HG03196 (cell line): ENCODE results near the gene TMEM131.
"Not testable (repeated sequence)": the region's sequence is repeated elsewhere in the genome, so short reads cannot be mapped to it uniquely, and the experiment has no call there.

Source experiments
- ATAC-seq: cut with Tn5 transposase; IDR thresholded peaks from one replicate; pipeline ENCODE4 v1.9.1; 2021; ENCODE audit not compliant: unreplicated experiment

TMEM131 gene

GRCh38 chr2:97961534-97961933, 34.2 kb downstream of the TMEM131 start:
- no peak for ATAC-seq

DNA sequence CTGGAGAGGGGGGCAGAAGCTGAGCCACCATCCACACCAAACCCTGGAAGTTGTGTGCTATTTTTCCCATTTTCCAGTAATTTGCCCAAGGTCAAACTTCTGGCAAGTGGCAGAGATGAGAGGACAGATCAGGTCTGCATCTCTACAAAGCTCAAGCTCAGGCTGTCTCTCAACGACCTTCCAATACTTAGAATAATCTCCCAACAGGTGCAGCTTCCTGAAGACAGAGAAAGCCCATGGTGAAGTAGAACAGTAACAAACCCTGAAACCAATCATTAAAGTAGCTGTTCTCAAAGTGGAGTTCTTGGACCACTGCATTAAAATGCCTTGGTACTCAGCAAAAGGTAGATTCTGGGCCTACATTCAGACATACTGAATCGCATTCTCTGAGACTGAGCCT, 37.6 kb downstream of the TMEM131 start:
- no peak for ATAC-seq

- ATAC-seq = no peak
These were observed 38.1 kb downstream of the TMEM131 start for GRCh38 chr2:97957432-97958183.

- not testable (repeated sequence) for ATAC-seq
These were observed 39.0 kb downstream of the TMEM131 start for GRCh38 chr2:97956753-97957152.

DNA sequence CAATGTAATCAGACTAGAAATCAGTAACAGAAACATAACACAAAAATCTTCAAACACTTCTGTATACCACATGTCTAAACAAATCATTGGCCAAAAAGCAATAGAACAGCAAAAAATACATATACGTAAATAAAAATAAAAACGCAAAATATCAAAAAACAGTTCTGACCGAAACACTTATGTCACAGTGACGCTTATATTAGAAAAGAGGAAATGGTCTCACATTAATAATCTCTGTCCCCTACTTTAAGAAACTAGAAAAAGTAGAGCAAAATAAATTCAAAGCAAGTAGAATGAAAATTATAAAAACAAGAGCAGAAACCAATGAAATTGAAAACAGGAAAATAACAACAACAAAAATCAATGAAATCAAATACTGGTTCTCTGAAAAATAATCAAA, 41.9 kb downstream of the TMEM131 start:
- ATAC-seq = no peak

GRCh38 chr2:97952357-97952756, 43.4 kb downstream of the TMEM131 start:
- no peak for ATAC-seq

GRCh38 chr2:97951155-97951680, 44.5 kb downstream of the TMEM131 start:
- no peak for ATAC-seq

DNA sequence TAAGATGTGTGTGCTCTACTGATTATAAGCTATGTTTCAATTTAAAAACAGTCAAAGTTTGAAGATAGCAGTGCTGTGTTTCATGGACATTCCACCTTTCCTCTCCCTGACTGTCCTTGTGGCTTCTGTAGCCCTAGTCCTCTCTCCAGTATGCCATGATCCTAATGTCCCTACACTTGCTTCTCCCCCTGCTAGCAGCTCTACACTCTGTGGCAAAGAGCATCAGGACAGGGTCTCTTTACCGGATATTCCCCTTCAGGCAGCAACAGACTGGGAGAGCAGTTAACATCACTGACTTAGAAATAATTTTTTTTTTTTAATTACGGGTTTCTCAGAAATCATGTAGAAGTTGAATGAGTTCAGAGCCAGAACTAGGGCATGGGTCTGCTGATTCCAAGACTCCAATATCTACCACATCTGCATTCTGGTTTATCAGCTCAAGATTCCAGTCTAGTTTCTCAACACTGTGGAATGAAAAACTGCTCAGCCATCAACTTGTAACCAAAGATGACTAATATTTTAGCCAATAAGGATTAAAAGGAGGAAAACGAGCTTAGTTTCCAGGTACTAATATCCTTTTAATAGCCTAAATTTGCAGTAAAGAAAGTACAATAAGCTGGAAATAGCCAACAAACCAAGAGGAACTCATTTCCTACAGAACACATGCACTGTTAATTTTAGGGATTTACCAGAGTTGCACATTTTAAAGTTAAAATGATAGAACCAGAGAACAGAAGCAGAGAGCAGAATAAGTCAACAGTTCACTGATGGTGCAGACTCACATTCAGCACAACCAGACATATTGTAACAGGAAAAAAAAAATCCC, 45.2 kb downstream of the TMEM131 start:
- ATAC-seq = no peak

- ATAC-seq = no peak
These were observed 46.8 kb downstream of the TMEM131 start for GRCh38 chr2:97948926-97949325.

DNA sequence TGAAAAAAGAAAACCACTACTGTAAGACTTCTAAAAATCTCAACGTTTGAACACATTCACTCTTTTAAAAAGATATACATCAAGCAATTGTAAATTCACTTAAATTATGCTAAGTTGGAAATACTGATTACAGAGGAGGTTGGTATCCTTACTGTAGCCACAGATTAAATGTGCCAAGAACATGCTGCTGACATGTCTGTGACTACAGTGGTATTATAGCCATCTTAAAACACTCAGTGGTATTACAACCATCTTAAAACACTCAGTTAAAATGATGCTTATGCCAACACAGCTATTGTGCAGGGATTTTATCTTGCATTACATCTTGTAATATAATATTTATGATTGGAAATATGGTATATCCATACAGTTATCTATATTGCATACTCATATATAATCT, 50.0 kb downstream of the TMEM131 start:
- no peak for ATAC-seq

DNA sequence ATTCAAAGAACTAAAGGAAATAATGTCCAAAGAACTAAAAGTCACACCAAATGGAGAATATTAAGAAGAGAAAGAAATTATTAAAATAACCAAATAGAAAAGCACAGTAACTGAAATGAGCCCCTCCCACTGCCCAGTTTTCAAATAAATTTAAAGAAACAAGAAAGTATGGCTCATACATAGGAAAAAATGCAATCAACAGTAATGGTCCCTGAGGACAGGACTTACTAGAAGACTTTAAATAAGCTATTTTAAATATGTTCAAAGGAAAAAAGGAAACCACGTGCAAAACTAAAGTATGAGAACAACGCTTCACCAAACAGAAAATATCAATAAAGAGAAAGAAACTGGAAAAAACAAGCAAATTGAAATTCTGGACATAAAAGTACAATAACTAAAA, 58.9 kb downstream of the TMEM131 start:
- ATAC-seq = no peak

DNA sequence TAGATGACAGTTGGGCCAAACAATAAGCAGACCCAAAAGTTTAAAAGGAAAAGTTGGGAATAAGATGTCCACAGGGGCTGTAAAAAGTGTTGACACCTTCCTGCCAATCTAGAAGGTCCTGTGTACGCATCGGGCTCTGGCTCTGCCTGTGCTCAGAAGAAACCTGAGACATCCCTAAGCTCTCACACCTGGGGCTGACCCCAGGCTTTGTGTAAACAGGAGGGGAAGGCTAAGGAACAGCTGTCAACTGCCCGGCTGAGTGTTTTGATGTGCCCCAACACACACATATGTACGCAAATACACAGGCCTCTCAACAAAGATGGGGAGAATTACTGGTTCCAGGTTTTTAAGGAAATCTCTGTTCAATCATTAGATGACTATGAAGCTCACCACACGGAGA, 59.5 kb downstream of the TMEM131 start:
- no peak for ATAC-seq

DNA sequence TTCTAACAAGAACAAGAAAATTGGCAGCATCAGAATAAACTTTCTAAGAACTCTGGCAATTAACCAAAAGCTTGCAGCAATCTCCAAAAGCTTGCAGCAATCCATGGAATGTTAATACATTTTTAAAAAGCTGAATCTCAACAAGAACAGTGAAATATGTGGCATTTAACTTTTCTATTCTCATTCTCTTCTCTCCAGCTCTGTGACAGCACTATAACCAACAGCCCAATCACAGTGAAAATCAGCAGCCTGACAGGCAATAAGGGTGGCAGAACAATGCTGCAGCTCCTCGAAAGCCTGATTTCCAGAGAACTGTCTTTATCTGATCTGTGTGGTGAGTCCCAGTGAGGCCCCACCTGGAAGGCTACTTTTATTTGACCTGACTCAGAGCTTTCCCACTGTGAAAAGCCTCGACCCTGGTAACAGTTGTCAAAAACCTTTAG, 60.0 kb downstream of the TMEM131 start:
- ATAC-seq = no peak

DNA sequence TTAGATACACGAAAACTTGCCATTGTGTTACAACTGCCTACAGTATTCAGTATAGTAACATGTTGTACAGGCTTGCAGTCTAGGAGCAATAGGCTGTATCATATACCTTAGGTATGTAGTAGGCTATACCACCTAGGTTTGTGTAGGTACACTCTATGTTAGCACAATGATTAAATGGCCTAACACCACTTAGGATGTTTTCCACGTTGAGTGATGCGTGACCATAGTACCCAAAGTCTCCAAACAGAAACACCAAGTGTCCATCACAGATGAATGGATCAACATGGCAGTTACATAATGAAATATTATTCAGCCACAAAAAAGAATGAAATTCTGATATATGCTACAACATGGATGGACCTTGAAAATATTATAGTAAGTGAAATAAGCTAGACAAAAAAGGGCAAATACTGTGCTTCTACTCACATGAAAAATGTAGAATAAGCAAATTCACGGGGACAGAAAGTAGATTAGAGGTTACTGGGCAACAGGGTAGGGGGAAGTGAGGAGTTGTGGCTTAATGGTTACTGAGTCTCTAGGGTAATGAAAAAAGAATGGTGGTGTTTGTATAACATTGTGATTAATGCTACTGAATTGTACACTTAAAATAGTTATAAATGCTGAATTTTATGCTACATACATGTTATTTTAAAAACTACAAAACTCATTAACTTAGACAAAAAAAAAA, 62.6 kb downstream of the TMEM131 start:
- peak; percentile 38 for ATAC-seq

GRCh38 chr2:97931858-97932225, 63.9 kb downstream of the TMEM131 start:
- no peak for ATAC-seq

GRCh38 chr2:97931118-97931857, 64.5 kb downstream of the TMEM131 start:
- ATAC-seq = no peak

DNA sequence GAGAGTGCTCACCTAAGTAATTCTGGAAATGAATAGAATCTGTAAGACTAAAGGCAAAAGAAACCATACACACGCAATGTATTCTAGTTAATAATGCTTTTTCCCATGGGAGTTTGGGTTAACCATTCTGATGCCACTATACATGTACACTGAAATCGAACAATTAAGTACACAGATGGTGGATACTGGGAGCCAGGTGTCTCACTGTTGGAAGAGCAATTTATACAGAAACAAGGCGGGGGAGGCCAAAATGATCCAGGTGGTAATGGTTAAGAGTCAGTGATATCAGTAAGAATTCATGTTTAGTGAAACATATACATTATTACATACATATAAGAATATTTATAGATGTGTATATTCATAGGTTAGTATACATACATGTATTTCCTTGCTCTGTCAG, 67.2 kb downstream of the TMEM131 start:
- no peak for ATAC-seq

DNA sequence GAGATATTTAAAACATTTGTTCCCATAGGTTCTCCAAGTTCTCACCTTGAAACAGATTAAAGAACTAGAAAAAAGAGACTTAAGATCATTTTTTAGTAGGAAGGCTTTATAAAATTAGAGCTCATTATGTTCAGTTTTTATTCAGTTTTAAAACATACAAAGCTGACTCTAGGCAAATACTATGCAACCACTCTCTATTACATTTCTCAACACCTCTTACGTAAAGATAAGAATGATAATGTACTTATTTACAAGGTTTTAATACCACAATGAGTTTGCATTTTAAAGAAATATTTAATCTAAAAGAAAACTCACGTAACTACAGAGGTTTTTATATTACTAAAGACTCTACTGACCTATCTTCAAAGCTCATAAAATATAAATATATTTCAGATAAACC, 68.8 kb downstream of the TMEM131 start:
- ATAC-seq = no peak

GRCh38 chr2:97924194-97924593, 71.6 kb downstream of the TMEM131 start:
- no peak for ATAC-seq

- ATAC-seq = no peak
These were observed 75.9 kb downstream of the TMEM131 start for GRCh38 chr2:97919858-97920257.

DNA sequence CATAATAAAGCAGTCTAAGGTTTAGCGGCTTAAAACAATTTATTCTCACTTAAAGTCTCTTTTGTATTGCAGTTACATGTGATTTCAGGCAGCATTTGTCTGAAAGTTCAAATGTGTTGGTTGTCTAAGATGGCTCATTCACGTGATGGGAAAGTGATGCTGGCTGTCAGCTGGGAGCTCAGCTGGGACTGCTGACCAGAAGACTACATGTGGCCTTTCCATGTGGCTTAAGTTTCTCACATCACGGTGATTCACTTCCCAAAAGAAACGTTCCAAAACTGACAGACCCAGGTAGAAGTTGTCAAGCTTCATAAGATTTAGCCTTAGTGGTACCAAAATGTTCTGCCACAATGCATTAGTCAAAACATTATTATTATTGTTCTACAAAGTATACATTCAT, 76.9 kb downstream of the TMEM131 start:
- ATAC-seq = no peak
